ENCODE data around the gene RDX. TPM values are rescaled to one million over a fixed set of nuclear protein-coding genes. Genes with fewer than 3 reads are reported as not detected.

Gene RDX
- total RNA-seq, 2 experiments from 2014 or later: 33.7 to 35.6 TPM

DNA sequence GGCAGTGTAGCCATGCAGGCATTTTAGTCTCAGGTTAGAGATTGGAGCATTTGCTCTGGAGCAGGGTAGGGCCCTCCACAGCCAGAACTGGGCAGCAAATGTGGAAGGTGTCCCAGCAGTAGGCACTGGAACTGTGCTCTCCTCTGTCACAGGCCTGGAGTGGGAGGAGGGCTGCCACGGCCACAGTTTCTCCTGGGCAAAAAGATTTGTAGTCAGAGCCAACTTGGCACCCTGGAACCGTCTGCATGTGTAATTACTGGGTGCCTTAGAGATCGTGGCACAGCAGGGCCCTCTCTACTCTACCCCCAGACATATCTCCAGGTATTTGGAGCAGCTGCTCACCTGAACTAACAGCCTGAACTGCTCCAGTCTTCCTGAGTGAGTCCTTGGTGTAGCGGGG lies 109.5 kb downstream of the RDX start:
- Mint-ChIP-seq H3K4me3 (no peak overlapping the region), H3K4me1 (peaks cover 2% of the 10 kb centered on the region), H3K27ac (no peak overlapping the region), H3K27me3 (peaks cover 5% of the 10 kb centered on the region), H3K9me3 (no peaks in the 10 kb centered on the region), H3K36me3 (no peaks in the 10 kb centered on the region)
- DNase-seq: no peak

DNA sequence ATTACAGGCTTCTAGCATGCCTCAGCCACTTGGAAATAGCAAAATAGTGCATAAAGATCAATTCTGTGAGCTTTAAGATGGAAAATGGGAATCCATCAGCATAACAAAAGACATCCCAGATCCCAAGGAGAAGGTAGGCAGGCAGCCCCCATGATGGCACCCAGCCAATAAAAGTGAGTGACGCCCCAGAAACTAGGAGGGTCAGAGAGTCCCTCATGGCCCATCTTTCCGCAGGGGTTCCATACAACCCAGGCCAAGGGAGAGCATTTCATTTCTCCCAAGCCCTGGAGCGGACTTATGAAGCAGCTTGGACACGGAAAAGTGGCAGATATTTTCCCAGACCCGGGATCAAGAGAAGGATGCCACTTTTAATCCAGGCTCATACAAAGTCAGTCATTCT lies 110.0 kb downstream of the RDX start:
- H3K27me3 Mint-ChIP-seq: peaks cover 5% of the 10 kb centered on the region
- H3K27ac Mint-ChIP-seq: no peak overlapping the region
- no peak overlapping the region for H3K4me3 Mint-ChIP-seq

DNA sequence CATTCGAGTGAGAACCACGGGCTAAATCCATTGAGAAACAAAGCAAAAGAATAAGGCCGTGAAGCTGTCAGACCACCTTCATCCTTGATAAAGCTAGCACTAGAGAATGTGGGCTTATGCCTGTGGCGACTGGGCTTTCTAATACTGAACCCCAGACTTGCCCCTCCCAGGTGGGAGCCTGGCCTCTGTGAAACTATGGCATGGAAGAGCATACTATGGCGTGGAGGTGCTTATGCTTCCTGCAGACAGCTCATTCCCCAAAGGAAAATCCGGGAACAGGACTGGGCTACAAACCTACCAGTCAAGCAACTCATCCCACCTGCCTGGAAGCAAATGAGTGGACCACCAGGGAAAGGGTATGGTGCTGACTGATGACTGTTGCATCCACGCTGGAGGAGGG lies 110.8 kb downstream of the RDX start:
- H3K27ac Mint-ChIP-seq: no peak overlapping the region
- H3K4me3 Mint-ChIP-seq: no peak overlapping the region
- DNase-seq: no peak
- H3K4me1 Mint-ChIP-seq: peaks cover under 1% of the 10 kb centered on the region
- no peaks in the 10 kb centered on the region for H3K9me3 Mint-ChIP-seq
- H3K27me3 Mint-ChIP-seq: no peaks in the 10 kb centered on the region
- H3K36me3 Mint-ChIP-seq: no peaks in the 10 kb centered on the region

More for the DNA sequence above, 110.0 kb downstream of the RDX start:
- H3K9me3 Mint-ChIP-seq: no peaks in the 10 kb centered on the region
- peaks cover 2% of the 10 kb centered on the region for H3K4me1 Mint-ChIP-seq
- DNase-seq: no peak
- no peaks in the 10 kb centered on the region for H3K36me3 Mint-ChIP-seq

DNA sequence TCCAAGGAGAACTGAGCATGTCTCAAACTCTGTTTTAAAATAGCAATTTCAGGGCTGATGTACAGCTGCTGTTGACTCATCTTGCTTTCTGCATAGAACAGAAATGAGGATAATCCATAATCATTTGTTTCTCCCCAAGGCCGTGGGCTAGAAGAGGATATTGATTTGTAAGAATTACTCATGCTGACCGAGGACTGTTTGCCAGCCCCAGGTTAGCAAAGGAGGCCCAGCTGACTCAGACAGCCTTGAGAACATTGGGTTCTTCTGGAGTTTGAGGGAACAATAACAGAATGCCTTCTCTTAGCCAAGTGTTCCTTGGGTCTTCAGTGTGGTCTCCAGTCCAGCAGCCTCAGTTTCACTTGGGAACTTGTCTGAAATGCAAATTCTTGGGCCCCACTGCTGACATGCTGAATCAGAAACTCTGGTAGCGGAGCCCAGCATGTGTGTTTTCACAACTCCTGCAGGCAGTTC lies 111.3 kb downstream of the RDX start:
- Mint-ChIP-seq H3K27ac (no peak overlapping the region), H3K36me3 (no peaks in the 10 kb centered on the region), H3K9me3 (no peaks in the 10 kb centered on the region), H3K27me3 (no peaks in the 10 kb centered on the region), H3K4me1 (no peaks in the 10 kb centered on the region), H3K4me3 (no peak overlapping the region)
- no peak for DNase-seq

DNA sequence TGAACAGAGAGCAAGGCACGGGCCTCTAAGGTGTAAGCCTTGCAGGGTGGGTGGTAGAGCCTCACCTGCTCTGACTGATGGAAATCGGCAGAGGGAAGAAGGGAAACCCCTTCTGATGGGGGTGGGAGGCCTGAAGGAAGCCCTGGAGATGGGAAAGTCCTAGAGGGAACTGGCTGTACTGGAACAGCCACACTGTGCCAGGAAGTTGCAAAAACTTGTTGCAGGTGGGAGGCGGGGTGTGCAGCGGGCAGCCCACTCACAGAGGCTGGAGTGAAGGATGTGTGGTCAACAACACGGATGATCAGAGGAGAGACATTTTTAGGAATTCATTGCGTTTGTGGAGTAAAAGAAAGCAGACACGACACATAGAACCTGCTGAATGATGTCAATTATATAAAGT lies 112.0 kb downstream of the RDX start:
- no peak overlapping the region for H3K27ac Mint-ChIP-seq

DNA sequence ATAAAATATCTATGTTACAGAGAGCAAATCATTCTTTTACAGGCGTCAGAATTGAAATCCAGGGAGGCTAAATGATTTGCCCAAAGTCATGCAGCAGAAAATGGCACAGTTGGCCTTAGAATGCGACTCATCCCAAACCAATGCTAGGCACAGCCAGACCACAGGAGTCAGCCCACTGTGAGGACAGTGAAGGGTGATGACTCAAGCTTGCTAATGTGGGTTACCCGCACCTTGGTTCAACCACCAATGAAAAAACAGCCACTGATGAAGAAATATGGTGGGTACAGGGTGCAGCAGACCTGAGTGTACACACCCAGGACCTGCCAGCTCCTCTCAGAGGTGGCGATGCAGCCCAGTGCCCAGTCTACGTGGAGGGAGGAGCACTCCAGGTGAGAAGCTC lies 113.5 kb downstream of the RDX start:
- Mint-ChIP-seq H3K27me3 (no peaks in the 10 kb centered on the region), H3K4me3 (no peak overlapping the region), H3K9me3 (no peaks in the 10 kb centered on the region), H3K27ac (no peak overlapping the region), H3K4me1 (no peaks in the 10 kb centered on the region), H3K36me3 (no peaks in the 10 kb centered on the region)
- DNase-seq: no peak

More for the DNA sequence above, 112.0 kb downstream of the RDX start:
- Mint-ChIP-seq H3K4me1 (no peaks in the 10 kb centered on the region), H3K9me3 (no peaks in the 10 kb centered on the region), H3K27me3 (no peaks in the 10 kb centered on the region), H3K4me3 (no peak overlapping the region), H3K36me3 (no peaks in the 10 kb centered on the region)
- no peak for DNase-seq

DNA sequence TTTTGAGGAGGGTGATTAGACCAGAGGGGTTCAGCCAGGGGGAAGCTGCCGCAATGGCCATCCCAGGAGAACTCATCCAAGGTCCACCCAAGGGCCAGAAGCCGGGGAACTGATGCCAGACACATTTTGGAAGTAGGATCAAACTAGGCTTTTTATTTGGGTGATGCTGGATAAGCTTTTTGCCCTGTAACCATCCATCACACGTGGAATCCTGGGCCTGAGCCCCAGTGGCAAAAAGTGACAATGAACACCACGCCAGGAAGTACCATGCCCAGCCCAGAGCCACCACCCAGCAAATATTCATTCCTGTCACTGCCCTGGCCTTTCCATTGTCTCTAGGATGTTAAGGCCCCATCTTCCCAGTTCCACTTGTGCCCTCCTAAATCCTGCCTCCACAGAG lies 117.3 kb downstream of the RDX start:
- H3K27me3 Mint-ChIP-seq: peaks cover 2% of the 10 kb centered on the region
- no peaks in the 10 kb centered on the region for H3K36me3 Mint-ChIP-seq
- H3K27ac Mint-ChIP-seq: no peak overlapping the region
- H3K4me3 Mint-ChIP-seq: no peak overlapping the region
- H3K4me1 Mint-ChIP-seq: peaks cover 2% of the 10 kb centered on the region
- DNase-seq: no peak
- no peaks in the 10 kb centered on the region for H3K9me3 Mint-ChIP-seq

DNA sequence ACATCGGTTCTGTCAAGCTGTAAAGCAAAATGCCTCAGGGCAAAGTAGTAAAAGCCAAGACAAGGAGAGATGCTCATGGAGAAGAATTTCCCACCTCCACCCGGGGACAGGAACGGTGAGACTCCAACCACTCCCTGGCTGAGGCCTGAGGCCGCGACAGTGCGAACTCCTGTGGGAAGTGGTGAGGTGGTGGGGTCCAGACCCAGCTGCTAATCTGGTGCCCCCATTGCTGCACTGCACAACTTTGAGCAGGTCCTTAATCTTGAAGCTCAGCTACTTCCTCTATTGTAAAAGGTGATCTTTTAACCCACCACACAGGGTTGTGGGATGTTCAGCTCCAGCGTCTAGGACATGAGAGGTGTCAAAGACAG lies 119.3 kb downstream of the RDX start:
- no peak for DNase-seq
- no peaks in the 10 kb centered on the region for H3K9me3 Mint-ChIP-seq
- peaks cover 7% of the 10 kb centered on the region for H3K4me1 Mint-ChIP-seq
- H3K36me3 Mint-ChIP-seq: no peaks in the 10 kb centered on the region
- H3K4me3 Mint-ChIP-seq: no peak overlapping the region
- H3K27ac Mint-ChIP-seq: no peak overlapping the region
- peaks cover 11% of the 10 kb centered on the region for H3K27me3 Mint-ChIP-seq

DNA sequence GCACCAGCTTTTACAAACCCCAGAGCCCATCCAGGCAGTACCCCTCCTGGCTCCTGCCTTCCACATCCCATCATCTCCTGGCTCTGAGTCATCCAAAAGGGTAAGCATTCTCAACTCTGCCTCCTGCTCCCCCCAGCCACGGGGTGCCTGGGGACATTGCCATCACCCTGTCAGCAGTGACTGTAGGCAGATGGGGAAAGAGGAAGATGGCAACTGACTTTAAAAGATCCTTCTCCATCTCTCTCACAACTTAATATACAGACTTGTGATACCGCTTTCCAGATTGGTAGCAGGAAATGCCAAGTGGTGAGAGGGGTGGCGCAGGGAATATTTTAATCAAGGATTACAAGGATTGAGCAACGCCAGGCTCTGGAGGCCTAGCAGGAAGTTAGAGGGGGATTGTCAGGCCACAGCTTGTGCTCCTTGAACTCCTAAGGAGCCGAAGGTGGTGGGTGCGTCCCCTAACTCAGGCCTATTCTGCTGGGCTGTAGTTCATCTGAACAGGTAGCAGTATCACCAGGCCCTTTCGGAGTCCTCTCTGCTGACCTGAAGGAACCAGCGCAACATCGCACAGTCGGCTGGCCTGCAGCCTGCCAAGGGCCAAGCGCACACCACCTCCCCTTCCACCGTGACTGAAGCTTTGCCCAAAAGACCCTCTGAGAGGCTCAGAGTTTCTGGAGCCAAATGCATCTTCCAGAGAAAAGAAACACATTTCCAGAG lies 119.9 kb downstream of the RDX start:
- no peak for DNase-seq
- H3K9me3 Mint-ChIP-seq: no peaks in the 10 kb centered on the region
- H3K4me3 Mint-ChIP-seq: no peak overlapping the region
- peaks cover 11% of the 10 kb centered on the region for H3K27me3 Mint-ChIP-seq
- H3K4me1 Mint-ChIP-seq: peaks cover 7% of the 10 kb centered on the region
- no peak overlapping the region for H3K27ac Mint-ChIP-seq
- H3K36me3 Mint-ChIP-seq: no peaks in the 10 kb centered on the region

DNA sequence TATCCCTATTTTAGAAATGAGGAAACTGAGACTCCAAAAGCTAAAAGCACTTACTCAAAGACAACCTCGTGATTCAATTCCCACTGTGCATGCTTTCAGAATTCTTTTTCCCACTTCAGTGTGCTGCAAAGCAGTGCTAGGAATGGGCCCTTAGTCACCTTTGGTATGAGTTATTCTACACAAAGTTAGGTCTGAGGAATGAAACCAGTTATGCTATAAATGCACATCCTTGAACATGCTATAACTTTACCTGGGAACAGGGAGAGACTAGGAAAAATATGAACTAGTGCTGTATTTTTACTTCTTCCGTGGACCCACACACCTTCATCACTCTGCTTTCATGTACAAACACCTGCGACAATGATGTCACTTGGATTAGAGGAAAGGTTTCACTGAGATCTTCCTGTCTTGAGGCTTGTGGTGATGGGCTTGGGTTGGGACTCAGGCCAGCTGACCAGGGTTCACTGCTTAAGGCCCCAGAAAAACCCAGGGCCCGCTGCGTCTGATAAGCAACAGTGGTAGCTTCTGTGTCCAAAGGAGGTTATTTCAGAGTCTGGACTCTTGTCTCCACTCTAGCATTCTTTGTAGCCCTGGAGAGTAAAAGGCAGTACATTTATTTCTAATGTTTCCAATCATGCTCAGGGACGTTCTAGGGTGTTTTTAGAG lies 121.6 kb downstream of the RDX start:
- Mint-ChIP-seq H3K4me1 (peaks cover 7% of the 10 kb centered on the region), H3K27ac (no peak overlapping the region), H3K36me3 (no peaks in the 10 kb centered on the region), H3K4me3 (no peak overlapping the region), H3K27me3 (peaks cover 11% of the 10 kb centered on the region), H3K9me3 (no peaks in the 10 kb centered on the region)
- DNase-seq: no peak

DNA sequence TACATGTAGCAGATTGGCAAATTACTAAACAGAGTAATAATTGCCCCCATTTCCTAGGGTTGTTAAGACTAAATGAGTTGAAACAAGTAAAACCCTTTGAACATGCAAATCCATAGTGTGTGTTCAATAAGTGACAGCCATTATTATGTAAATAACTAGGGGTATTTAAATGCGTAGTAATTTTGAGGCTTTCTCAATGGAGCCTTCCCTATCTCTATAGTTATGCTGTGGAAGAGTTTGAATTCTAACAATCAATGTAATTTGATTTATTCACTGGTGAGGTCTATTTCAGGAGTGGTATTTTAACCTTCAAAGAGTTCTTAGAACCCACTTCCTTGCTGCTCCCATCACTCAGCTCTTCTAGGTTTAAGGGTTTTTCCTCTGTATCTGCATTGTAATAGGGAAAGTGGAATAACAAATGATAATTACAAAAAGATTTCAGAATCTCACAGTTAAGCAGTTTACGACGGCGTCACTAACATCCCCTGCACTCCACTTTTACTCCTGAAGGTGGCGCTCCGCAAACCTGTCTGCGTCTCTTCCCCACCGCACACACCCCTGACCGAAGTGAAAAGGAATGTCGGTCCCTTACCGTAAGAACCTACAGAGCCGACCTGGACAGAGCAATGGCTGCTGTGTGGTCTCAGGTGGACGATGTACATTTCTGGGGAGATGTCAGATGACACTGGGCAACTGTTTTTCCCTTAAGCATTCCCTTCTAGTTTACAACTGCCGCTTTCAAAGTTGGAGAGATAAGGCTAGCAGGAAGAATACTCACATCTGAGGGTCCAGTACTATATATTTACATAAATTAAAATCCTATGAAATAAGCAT lies 122.4 kb downstream of the RDX start:
- H3K36me3 Mint-ChIP-seq: no peaks in the 10 kb centered on the region
- peaks cover 11% of the 10 kb centered on the region for H3K27me3 Mint-ChIP-seq
- H3K9me3 Mint-ChIP-seq: no peaks in the 10 kb centered on the region
- H3K4me3 Mint-ChIP-seq: no peak overlapping the region
- H3K27ac Mint-ChIP-seq: no peak overlapping the region
- peaks cover 7% of the 10 kb centered on the region for H3K4me1 Mint-ChIP-seq
- DNase-seq: peak; percentile 53

DNA sequence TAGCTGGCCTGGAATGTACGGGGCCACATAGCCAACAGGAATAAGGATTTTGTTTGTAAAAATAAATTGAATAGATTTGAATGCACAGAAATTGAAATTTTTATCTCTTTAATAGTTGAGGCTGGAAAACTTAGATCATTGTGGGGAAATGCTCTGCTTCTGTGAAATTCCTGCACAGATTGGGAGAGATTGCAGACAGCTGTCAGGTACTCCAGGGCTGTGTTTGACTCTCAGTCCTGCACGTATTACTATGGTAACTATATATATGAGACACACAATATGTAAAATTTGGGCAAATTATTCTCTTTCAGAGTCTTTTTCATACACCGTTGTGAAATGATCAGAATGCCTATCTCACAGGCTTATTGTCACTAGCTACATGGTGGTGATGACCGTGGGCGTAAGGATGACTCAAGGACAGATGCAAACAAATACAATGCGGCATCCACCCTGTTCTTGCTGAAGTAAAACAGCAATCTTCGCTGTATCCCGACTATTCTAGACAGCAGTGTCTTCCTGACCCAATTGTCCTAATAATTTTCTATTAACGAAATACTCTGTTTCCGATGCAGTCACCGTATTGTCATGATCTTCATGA lies 123.8 kb downstream of the RDX start:
- no peaks in the 10 kb centered on the region for H3K9me3 Mint-ChIP-seq
- H3K36me3 Mint-ChIP-seq: no peaks in the 10 kb centered on the region
- H3K27ac Mint-ChIP-seq: no peak overlapping the region
- H3K4me1 Mint-ChIP-seq: peaks cover 7% of the 10 kb centered on the region
- peaks cover 11% of the 10 kb centered on the region for H3K27me3 Mint-ChIP-seq
- no peak for DNase-seq
- H3K4me3 Mint-ChIP-seq: no peak overlapping the region

DNA sequence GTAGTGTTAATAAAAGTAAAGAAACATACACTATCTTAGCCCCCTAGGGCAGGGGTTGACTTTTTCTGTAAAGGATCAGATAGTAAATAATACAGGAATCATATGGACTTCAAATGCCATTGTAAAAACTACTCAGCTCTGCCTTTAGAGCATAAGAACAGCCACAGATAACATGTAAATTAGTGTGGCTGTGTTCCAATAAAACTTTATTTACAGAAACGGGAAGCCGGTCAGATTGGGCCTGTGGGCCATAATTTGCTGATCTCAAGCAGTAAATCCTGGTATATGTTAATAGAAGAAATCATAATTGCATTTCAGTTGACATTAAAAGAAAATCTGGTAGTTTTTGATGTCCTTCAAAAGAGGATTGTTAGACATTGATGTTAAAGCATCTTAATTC lies 126.7 kb downstream of the RDX start:
- peaks cover 7% of the 10 kb centered on the region for H3K4me1 Mint-ChIP-seq
- DNase-seq: no peak
- no peak overlapping the region for H3K27ac Mint-ChIP-seq
- H3K36me3 Mint-ChIP-seq: no peaks in the 10 kb centered on the region
- H3K4me3 Mint-ChIP-seq: no peak overlapping the region
- H3K27me3 Mint-ChIP-seq: peaks cover 11% of the 10 kb centered on the region
- no peaks in the 10 kb centered on the region for H3K9me3 Mint-ChIP-seq

DNA sequence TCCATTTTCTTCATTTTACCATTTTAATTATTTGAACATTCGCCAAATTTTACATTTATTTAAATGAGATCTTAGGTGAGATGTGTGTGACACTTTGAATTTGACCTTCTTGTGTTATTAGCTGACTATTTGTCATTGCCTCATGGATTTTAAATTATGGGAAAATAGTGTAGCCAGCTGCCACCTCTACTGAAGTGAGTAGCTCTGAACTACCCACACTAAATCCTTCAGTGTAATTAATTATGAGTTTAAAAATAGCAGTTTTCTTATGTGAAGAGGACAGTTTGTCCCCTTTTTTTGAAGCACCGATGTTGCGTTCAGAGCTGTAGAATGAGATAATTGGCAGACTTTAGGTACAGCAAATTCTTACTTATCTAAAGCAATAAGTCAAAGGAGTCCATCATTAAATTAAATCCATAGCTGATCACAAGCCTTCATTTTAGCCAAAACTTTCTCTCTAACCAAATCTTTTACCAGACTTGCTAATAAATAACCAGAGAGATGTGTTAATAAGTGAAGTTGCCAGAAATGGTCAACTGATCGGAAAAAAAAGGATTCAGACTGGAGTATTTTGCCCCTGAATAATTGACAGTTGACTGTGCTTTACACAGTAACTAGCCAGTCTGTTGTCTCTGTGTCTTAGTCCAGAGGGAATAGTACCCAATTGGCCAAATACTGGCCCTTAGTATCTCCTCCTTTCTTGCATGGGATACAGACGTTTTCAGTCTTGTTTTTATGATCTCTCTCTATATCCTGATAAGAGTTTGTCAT lies 128.2 kb downstream of the RDX start:
- no peak overlapping the region for H3K4me3 Mint-ChIP-seq
- no peak overlapping the region for H3K27ac Mint-ChIP-seq
- no peak for DNase-seq
- H3K36me3 Mint-ChIP-seq: no peaks in the 10 kb centered on the region
- H3K4me1 Mint-ChIP-seq: no peaks in the 10 kb centered on the region
- H3K9me3 Mint-ChIP-seq: no peaks in the 10 kb centered on the region
- peaks cover 3% of the 10 kb centered on the region for H3K27me3 Mint-ChIP-seq

Data from activated naive CD8-positive, alpha-beta T cell treated with anti-CD3 and anti-CD28 coated beads for 36 hours (primary cell).